PC-3 (cell line): ENCODE results near the gene JAKMIP2. TPM values are rescaled to one million over a fixed set of nuclear protein-coding genes. Genes with fewer than 3 reads are reported as not detected.

Experiments used
- ATAC-seq: fragments of 200-7000 bp; cut with Tn5 transposase; 2 replicates; pipeline ENCODE4 v1.9.1; 2020; ENCODE audit warnings: mild to moderate bottlenecking, moderate library complexity
- BruUV-seq: library from RNA; stranded (reverse); fragments of 400-500 nt; replicated peaks from 2 replicates; lab custom pipeline; 2021; lab: Mats Ljungman, UMichigan
- CTCF ChIA-PET: fragments of 300-600 bp; sonication (Branson Sonifier 250); formaldehyde crosslinking; loops from one replicate; lab custom pipeline; 2022; ENCODE audit warnings: antibody characterized with exemption; lab: Charles Lee
- POLR2A ChIA-PET: fragments of 300-600 bp; sonication (Branson Sonifier 250); formaldehyde crosslinking; loops from one replicate; lab custom pipeline; 2022; ENCODE audit warnings: antibody characterized with exemption; ENCODE audit not compliant: unreplicated experiment; lab: Charles Lee
- DNase-seq: peaks from one replicate; pipeline ENCODE4 v3.0.0-alpha.2; 2015
- H2AFZ ChIP-seq: fragments of 300-600 bp; sonication (generic); 2 replicates; pipeline ENCODE4 v1.6.0; 2016; ENCODE audit warnings: antibody characterized with exemption, low read length
- H3F3A ChIP-seq: fragments of 300-600 bp; sonication (generic); one replicate; pipeline ENCODE4 v1.6.0; 2017; ENCODE audit warnings: antibody characterized with exemption, low read length, control low read depth, mild to moderate bottlenecking; ENCODE audit not compliant: unreplicated experiment
- H3K27ac ChIP-seq: fragments of 300-600 bp; sonication (generic); 2 replicates; pipeline ENCODE4 v1.5.1; 2016; ENCODE audit warnings: mild to moderate bottlenecking, low read length
- H3K27me3 ChIP-seq: fragments of 300-600 bp; sonication (generic); 2 replicates; pipeline ENCODE4 v1.6.1; 2016; ENCODE audit warnings: low read length, mixed read lengths
- H3K36me3 ChIP-seq: fragments of 300-600 bp; sonication (generic); 2 replicates; pipeline ENCODE4 v1.6.1; 2016; ENCODE audit warnings: low read depth, mixed run types, low read length, mixed read lengths
- H3K4me1 ChIP-seq: fragments of 300-600 bp; sonication (generic); 2 replicates; pipeline ENCODE4 v1.5.1; 2016; ENCODE audit warnings: low read length; ENCODE audit not compliant: insufficient read depth
- H3K4me2 ChIP-seq: fragments of 300-600 bp; sonication (generic); 2 replicates; pipeline ENCODE4 v1.6.0; 2016; ENCODE audit warnings: low read length
- H3K4me3 ChIP-seq: fragments of 300-600 bp; sonication (generic); 2 replicates; pipeline ENCODE4 v1.5.1; 2016; ENCODE audit warnings: mild to moderate bottlenecking, low read length, mixed read lengths
- H3K79me2 ChIP-seq: fragments of 300-600 bp; sonication (generic); 2 replicates; pipeline ENCODE4 v1.6.1; 2017; ENCODE audit warnings: low read length, mixed read lengths
- H3K9ac ChIP-seq: fragments of 300-600 bp; sonication (generic); 2 replicates; pipeline ENCODE4 v1.6.0; 2016; ENCODE audit warnings: mild to moderate bottlenecking, low read length
- H3K9me2 ChIP-seq: fragments of 300-600 bp; sonication (generic); replicated peaks from 2 replicates; pipeline ENCODE4 v1.6.1; 2016; ENCODE audit warnings: mixed run types, low read length, mixed read lengths
- H3K9me3 ChIP-seq: fragments of 300-600 bp; sonication (generic); 2 replicates; pipeline ENCODE4 v1.6.1; 2016; ENCODE audit warnings: low read length, mixed read lengths
- H4K20me1 ChIP-seq: fragments of 300-600 bp; sonication (generic); 2 replicates; pipeline ENCODE4 v1.6.1; 2016; ENCODE audit warnings: low read length, mixed read lengths
- EZH2 ChIP-seq: fragments of 300-600 bp; sonication (generic); IDR thresholded peaks from one replicate; pipeline ENCODE4 v1.6.1; 2017; ENCODE audit warnings: antibody characterized with exemption, mild to moderate bottlenecking, low read length; ENCODE audit not compliant: unreplicated experiment
- EZH2phosphoT487 ChIP-seq: fragments of 300-600 bp; sonication (generic); IDR thresholded peaks from 2 replicates; pipeline ENCODE4 v1.6.1; 2018; ENCODE audit warnings: mild to moderate bottlenecking, antibody characterized with exemption, low read length, borderline replicate concordance
- intact Hi-C: fragments of 100-400 bp; cut with micrococcal nuclease; formaldehyde crosslinking; loops from 2 replicates; pipeline ENCODE4 v1.9.0; 2023
- total RNA-seq: library from RNA; depleted of rRNA; stranded (reverse); fragments of >200 nt; gene quantifications from 2 replicates; pipeline ENCODE4 v1.2.3, GENCODE V29; 2014
- TF ChIP-seq, protein P1 (sequence below): fragments of 300-600 bp; sonication (generic); conservative IDR thresholded peaks from 2 replicates; pipeline ENCODE4 v1.5.1; 2017; ENCODE audit warnings: antibody characterized with exemption, low read depth, mild to moderate bottlenecking, low read length

Gene JAKMIP2
- total RNA-seq, 1 experiment from 2014 or later = 0.15 TPM

DNA sequence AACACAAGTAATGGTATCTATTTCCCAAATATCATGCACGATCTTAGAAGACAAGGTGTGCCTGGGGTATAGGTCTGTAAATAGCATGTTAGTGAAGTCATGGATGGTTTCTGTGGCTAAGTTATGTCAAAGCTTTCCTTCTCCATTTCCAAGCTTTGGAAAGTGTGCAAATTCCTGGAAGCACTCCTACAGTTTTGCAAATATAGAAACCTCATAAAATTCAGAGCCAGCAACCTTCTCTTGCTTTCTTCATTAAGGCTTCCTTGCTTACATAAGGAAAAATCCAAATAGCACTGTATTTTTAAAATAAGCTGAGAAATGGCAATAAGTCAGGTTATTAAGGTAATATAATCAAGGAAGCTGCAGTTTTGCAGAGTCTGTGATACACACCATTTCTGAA lies 138.1 kb downstream of the JAKMIP2 start:
- ATAC-seq (no peak), DNase-seq (no peak)
- H3K36me3 ChIP-seq = no peaks in the 10 kb centered on the region
- 0 out of 2 replicates have a peak overlapping the region, but pooled peaks have one; percentile 9 for H3K4me2 ChIP-seq
- BruUV-seq = no TSS peak
- H3K4me1 ChIP-seq = no peaks in the 10 kb centered on the region
- no peak overlapping the region; the same call in 1 of the 2 replicates for H3K4me3 ChIP-seq
- H2AFZ ChIP-seq = no peak overlapping the region
- TF ChIP-seq EZH2phosphoT487 = no peak
- TF ChIP-seq, protein P1, sequence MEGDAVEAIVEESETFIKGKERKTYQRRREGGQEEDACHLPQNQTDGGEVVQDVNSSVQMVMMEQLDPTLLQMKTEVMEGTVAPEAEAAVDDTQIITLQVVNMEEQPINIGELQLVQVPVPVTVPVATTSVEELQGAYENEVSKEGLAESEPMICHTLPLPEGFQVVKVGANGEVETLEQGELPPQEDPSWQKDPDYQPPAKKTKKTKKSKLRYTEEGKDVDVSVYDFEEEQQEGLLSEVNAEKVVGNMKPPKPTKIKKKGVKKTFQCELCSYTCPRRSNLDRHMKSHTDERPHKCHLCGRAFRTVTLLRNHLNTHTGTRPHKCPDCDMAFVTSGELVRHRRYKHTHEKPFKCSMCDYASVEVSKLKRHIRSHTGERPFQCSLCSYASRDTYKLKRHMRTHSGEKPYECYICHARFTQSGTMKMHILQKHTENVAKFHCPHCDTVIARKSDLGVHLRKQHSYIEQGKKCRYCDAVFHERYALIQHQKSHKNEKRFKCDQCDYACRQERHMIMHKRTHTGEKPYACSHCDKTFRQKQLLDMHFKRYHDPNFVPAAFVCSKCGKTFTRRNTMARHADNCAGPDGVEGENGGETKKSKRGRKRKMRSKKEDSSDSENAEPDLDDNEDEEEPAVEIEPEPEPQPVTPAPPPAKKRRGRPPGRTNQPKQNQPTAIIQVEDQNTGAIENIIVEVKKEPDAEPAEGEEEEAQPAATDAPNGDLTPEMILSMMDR = no peak
- no peak for TF ChIP-seq EZH2
- peaks cover 23% of the 10 kb centered on the region for H3K27me3 ChIP-seq
- H3K79me2 ChIP-seq = no peaks in the 10 kb centered on the region
- no peaks in the 10 kb centered on the region for H3K9me3 ChIP-seq
- H3K9me2 ChIP-seq = no peaks in the 10 kb centered on the region
- ChIA-PET CTCF (no interaction called here), POLR2A (no interaction called here)
- H4K20me1 ChIP-seq = no peaks in the 10 kb centered on the region
- H3K9ac ChIP-seq = no peak overlapping the region
- no peak overlapping the region for H3K27ac ChIP-seq
- no peaks in the 10 kb centered on the region for H3F3A ChIP-seq
- intact Hi-C loops = no loop called here

DNA sequence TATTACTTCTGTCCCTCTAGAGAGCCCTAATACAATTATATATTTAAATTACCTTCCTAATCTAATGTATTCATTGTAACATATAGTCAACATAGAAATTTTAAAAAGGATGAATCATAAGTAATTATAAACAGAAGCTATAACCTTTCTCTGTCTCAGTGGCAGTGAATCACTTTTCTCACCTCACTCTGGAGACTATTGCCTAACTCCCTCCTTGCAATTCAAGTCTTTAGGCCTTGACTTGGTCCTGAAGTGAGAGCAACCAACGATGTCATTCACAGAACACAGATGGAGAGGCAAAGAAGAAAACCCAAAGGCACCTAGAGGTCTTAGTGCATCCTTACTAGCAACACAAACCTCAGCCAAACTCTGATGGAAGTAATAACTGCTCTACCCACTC lies 139.4 kb downstream of the JAKMIP2 start:
- DNase-seq = no peak
- TF ChIP-seq EZH2phosphoT487 (no peak), EZH2 (no peak)
- TF ChIP-seq, protein P1 = no peak
- Histone ChIP-seq H2AFZ (no peak overlapping the region), H4K20me1 (no peaks in the 10 kb centered on the region), H3K79me2 (no peaks in the 10 kb centered on the region), H3K9ac (no peak overlapping the region), H3K27ac (no peak overlapping the region), H3K4me3 (no peak overlapping the region), H3K4me2 (no peak overlapping the region), H3K27me3 (peaks cover 26% of the 10 kb centered on the region), H3K9me2 (no peaks in the 10 kb centered on the region), H3F3A (no peaks in the 10 kb centered on the region), H3K9me3 (no peaks in the 10 kb centered on the region), H3K4me1 (no peaks in the 10 kb centered on the region), H3K36me3 (no peaks in the 10 kb centered on the region)
- intact Hi-C loops = no loop called here
- CTCF ChIA-PET = no interaction called here
- POLR2A ChIA-PET = no interaction called here
- BruUV-seq = no TSS peak
- ATAC-seq = peak; percentile 20; the same call in 1 of the 2 replicates

DNA sequence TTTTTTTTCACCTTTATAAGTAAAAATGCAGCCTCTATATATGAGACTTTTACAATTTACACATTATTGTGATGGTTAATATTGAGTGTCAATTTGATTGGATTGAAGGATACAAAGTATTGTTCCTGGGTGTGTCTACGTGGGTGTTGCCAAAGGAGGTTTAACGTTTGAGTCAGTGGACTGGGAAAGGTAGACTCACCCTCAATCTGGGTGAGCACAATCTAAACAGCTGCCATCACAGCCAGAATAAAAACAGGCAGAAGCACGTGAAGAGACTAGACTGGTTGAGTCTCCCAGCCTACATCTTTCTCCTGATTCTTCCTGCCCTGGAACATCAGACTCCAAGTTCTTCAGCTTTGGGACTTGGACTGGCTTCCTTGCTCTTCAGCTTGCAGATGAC lies 139.9 kb downstream of the JAKMIP2 start:
- DNase-seq (peak; percentile 20), ATAC-seq (no peak)
- ChIA-PET CTCF (no interaction called here), POLR2A (interaction anchor here (0.7 kb wide), 1 partner anchor 526 kb away, joined by 5 read pairs; no protein-coding TSS in a partner anchor)
- Histone ChIP-seq H3K9ac (no peak overlapping the region), H3F3A (no peaks in the 10 kb centered on the region), H3K4me1 (no peaks in the 10 kb centered on the region), H3K36me3 (no peaks in the 10 kb centered on the region), H3K9me2 (no peaks in the 10 kb centered on the region), H3K4me2 (no peak overlapping the region), H2AFZ (no peak overlapping the region), H3K9me3 (no peaks in the 10 kb centered on the region), H3K27me3 (peaks cover 26% of the 10 kb centered on the region), H3K4me3 (no peak overlapping the region), H3K79me2 (no peaks in the 10 kb centered on the region), H4K20me1 (no peaks in the 10 kb centered on the region), H3K27ac (no peak overlapping the region)
- BruUV-seq = no TSS peak
- intact Hi-C loops = no loop called here
- TF ChIP-seq EZH2phosphoT487 = no peak
- TF ChIP-seq EZH2 = no peak
- TF ChIP-seq, protein P1 = no peak
